Mesenchymal stem cell (in vitro differentiated cells and primary cell): ENCODE results near the gene TRIM33.

ENCODE experiments used
- DNase-seq: peaks from one replicate; pipeline ENCODE4 v3.0.0-alpha.2; 2013
- H2AFZ ChIP-seq: one replicate; pipeline ENCODE4 v1.6.1; 2013; ENCODE audit warnings: low read depth, mild to moderate bottlenecking, control low read depth, inconsistent platforms, low read length, moderate library complexity
- H2AK5ac ChIP-seq: 2 replicates; pipeline ENCODE4 v1.6.1; 2013; ENCODE audit warnings: low read length, moderate library complexity, mild to moderate bottlenecking, inconsistent platforms; ENCODE audit not compliant: severe bottlenecking
- H2BK120ac ChIP-seq: one replicate; pipeline ENCODE4 v1.6.1; 2013; ENCODE audit warnings: low read depth, mild to moderate bottlenecking, inconsistent platforms, low read length, moderate library complexity
- H2BK12ac ChIP-seq, 2 experiments: one replicate each; pipeline ENCODE4 v1.6.1; 2013; ENCODE audit warnings: inconsistent platforms in 2 of 2, low read length in 2 of 2, mild to moderate bottlenecking in 2 of 2, moderate library complexity in 2 of 2, control low read depth in 1 of 2
- H2BK15ac ChIP-seq: one replicate; pipeline ENCODE4 v1.6.1; 2013; ENCODE audit warnings: mild to moderate bottlenecking, low read depth, inconsistent platforms; ENCODE audit not compliant: poor library complexity, severe bottlenecking
- H2BK5ac ChIP-seq: 2 replicates; pipeline ENCODE4 v1.6.1; 2013; ENCODE audit warnings: low read depth, mild to moderate bottlenecking, low read length, control low read depth, inconsistent platforms; ENCODE audit not compliant: poor library complexity, severe bottlenecking
- H3K14ac ChIP-seq, 2 experiments: one replicate each; pipeline ENCODE4 v1.6.1; 2013; ENCODE audit warnings: inconsistent platforms in 2 of 2, low read length in 2 of 2, control low read depth in 1 of 2, mild to moderate bottlenecking in 1 of 2, moderate library complexity in 1 of 2
- H3K18ac ChIP-seq, 2 experiments: one replicate each; pipeline ENCODE4 v1.6.1; 2013; ENCODE audit warnings: inconsistent platforms in 2 of 2, low read length in 2 of 2, control low read depth in 1 of 2, low read depth in 1 of 2, mild to moderate bottlenecking in 1 of 2
- H3K23ac ChIP-seq, 2 experiments: one replicate each; pipeline ENCODE4 v1.6.1; 2013; ENCODE audit warnings: inconsistent platforms in 2 of 2, low read length in 2 of 2, mild to moderate bottlenecking in 2 of 2, moderate library complexity in 2 of 2, control low read depth in 1 of 2
- H3K27ac ChIP-seq: 2 replicates; pipeline ENCODE4 v1.5.1; 2013; ENCODE audit warnings: mild to moderate bottlenecking, moderate library complexity, low read length, control low read depth, inconsistent platforms; ENCODE audit not compliant: poor library complexity, severe bottlenecking
- H3K27me3 ChIP-seq, 2 experiments: 2 replicates each; pipeline versions ENCODE4 v1.6.1 to v1.7.0; 2013; ENCODE audit warnings: low read length in 2 of 2, mild to moderate bottlenecking in 2 of 2, moderate library complexity in 2 of 2, control low read depth in 1 of 2, inconsistent platforms in 1 of 2; ENCODE audit not compliant: control insufficient read depth in 1 of 2, insufficient read depth in 1 of 2
- H3K36me3 ChIP-seq, 2 experiments: 2 replicates each; pipeline versions ENCODE4 v1.6.1 to v1.7.0; 2013; ENCODE audit warnings: low read length in 2 of 2, control low read depth in 1 of 2, inconsistent platforms in 1 of 2, low read depth in 1 of 2, mild to moderate bottlenecking in 1 of 2; ENCODE audit not compliant: insufficient read depth in 2 of 2, control insufficient read depth in 1 of 2
- H3K4ac ChIP-seq, 2 experiments: one replicate each; pipeline ENCODE4 v1.6.1; 2013; ENCODE audit warnings: inconsistent platforms in 2 of 2, low read length in 2 of 2, mild to moderate bottlenecking in 2 of 2, moderate library complexity in 2 of 2, control low read depth in 1 of 2, low read depth in 1 of 2
- H3K4me1 ChIP-seq: 2 replicates; pipeline ENCODE4 v1.6.1; 2013; ENCODE audit warnings: low read depth, low read length, control low read depth; ENCODE audit not compliant: control insufficient read depth, insufficient read depth
- H3K4me2 ChIP-seq: 2 replicates; pipeline ENCODE4 v1.6.1; 2013; ENCODE audit warnings: low read length, mild to moderate bottlenecking, inconsistent platforms; ENCODE audit not compliant: poor library complexity, severe bottlenecking
- H3K4me3 ChIP-seq, 2 experiments: 2 replicates each; pipeline versions ENCODE4 v1.5.1 to v1.7.0; 2013; ENCODE audit warnings: low read length in 2 of 2, mild to moderate bottlenecking in 2 of 2, control low read depth in 1 of 2, low read depth in 1 of 2; ENCODE audit not compliant: insufficient read depth in 1 of 2
- H3K79me1 ChIP-seq: replicated peaks from 2 replicates; pipeline ENCODE4 v1.6.1; 2013; ENCODE audit warnings: mild to moderate bottlenecking, control low read depth, low read length, inconsistent platforms; ENCODE audit not compliant: poor library complexity, severe bottlenecking
- H3K9ac ChIP-seq: 2 replicates; pipeline ENCODE4 v1.7.0; 2013; ENCODE audit warnings: mild to moderate bottlenecking, low read length, moderate library complexity
- H3K9me3 ChIP-seq: 2 replicates; pipeline ENCODE4 v1.7.0; 2013; ENCODE audit warnings: mild to moderate bottlenecking, low read length; ENCODE audit not compliant: control insufficient read depth
- H4K8ac ChIP-seq: one replicate; pipeline ENCODE4 v1.6.1; 2013; ENCODE audit warnings: inconsistent platforms, mild to moderate bottlenecking, low read length, moderate library complexity
- H4K91ac ChIP-seq: one replicate; pipeline ENCODE4 v1.6.1; 2013; ENCODE audit warnings: mild to moderate bottlenecking, low read length, inconsistent platforms
- WGBS: methylation state at CpG from one replicate; pipeline ENCODE4 v1.1.7; 2013; ENCODE audit warnings: mixed read lengths; 5-methylcytosine and 5-hydroxymethylcytosine counted together

TRIM33 gene

GRCh38 chr1:114359791-114360190, 151.2 kb downstream of the TRIM33 start:
- Histone ChIP-seq H3K27me3 (no peaks in the 10 kb centered on the region), H2AK5ac (no peak overlapping the region), H3K27ac (no peak overlapping the region), H3K79me1 (no peaks in the 10 kb centered on the region), H3K9me3 (peaks cover 18% of the 10 kb centered on the region), H3K9ac (no peak overlapping the region), H3K4me3 (no peak overlapping the region), H3K4ac (no peak overlapping the region), H2BK12ac (no peak overlapping the region), H3K23ac (no peak overlapping the region), H3K36me3 (no peaks in the 10 kb centered on the region), H3K14ac (no peak overlapping the region), H2BK15ac (no peak overlapping the region), H2BK5ac (no peak overlapping the region), H2BK120ac (no peak overlapping the region), H3K18ac (no peak overlapping the region), H2AFZ (no peak overlapping the region), H3K4me1 (no peaks in the 10 kb centered on the region), H3K4me2 (no peak overlapping the region), H4K91ac (no peak overlapping the region), H4K8ac (no peak overlapping the region)
- DNase-seq = no peak
- 53% methylated on average over 1 of the region's 1 CpG for WGBS

GRCh38 chr1:114355240-114355639, 155.8 kb downstream of the TRIM33 start:
- H2BK15ac ChIP-seq = no peak overlapping the region
- no peak overlapping the region for H3K18ac ChIP-seq
- no peaks in the 10 kb centered on the region for H3K79me1 ChIP-seq
- no peak overlapping the region for H3K9ac ChIP-seq
- no peak overlapping the region for H3K14ac ChIP-seq
- H3K4ac ChIP-seq = no peak overlapping the region
- H3K36me3 ChIP-seq = no peaks in the 10 kb centered on the region
- H4K91ac ChIP-seq = no peak overlapping the region
- no peak overlapping the region for H3K23ac ChIP-seq
- no peak overlapping the region for H2AFZ ChIP-seq
- no peak overlapping the region for H2BK120ac ChIP-seq
- no peak overlapping the region for H3K4me3 ChIP-seq
- no peak overlapping the region for H2BK12ac ChIP-seq
- H4K8ac ChIP-seq = no peak overlapping the region
- H3K27ac ChIP-seq = no peak overlapping the region
- H2BK5ac ChIP-seq = no peak overlapping the region
- 96% methylated on average over 3 of the region's 3 CpGs for WGBS
- no peaks in the 10 kb centered on the region for H3K9me3 ChIP-seq
- no peak overlapping the region for H2AK5ac ChIP-seq
- H3K4me2 ChIP-seq = no peak overlapping the region
- H3K4me1 ChIP-seq = peaks cover 2% of the 10 kb centered on the region
- DNase-seq = no peak
- peaks cover 3 to 14% of the 10 kb centered on the region in 2 experiments for H3K27me3 ChIP-seq

GRCh38 chr1:114353262-114353661, 157.7 kb downstream of the TRIM33 start:
- no peak overlapping the region for H3K4me2 ChIP-seq
- H3K4ac ChIP-seq = no peak overlapping the region
- no peak overlapping the region for H2AFZ ChIP-seq
- peaks cover 16 to 21% of the 10 kb centered on the region in 2 experiments for H3K27me3 ChIP-seq
- H3K4me1 ChIP-seq = peaks cover 2% of the 10 kb centered on the region
- H2AK5ac ChIP-seq = no peak overlapping the region
- no peaks in the 10 kb centered on the region for H3K79me1 ChIP-seq
- H4K91ac ChIP-seq = no peak overlapping the region
- H3K9me3 ChIP-seq = no peaks in the 10 kb centered on the region
- DNase-seq = no peak
- H2BK120ac ChIP-seq = no peak overlapping the region
- H3K14ac ChIP-seq = no peak overlapping the region
- peak overlapping the region; percentile 5 for H3K9ac ChIP-seq
- H3K18ac ChIP-seq = no peak overlapping the region
- no peak overlapping the region for H3K4me3 ChIP-seq
- no peak overlapping the region for H4K8ac ChIP-seq
- no peak overlapping the region for H2BK15ac ChIP-seq
- 67% methylated on average over 4 of the region's 4 CpGs for WGBS
- H3K23ac ChIP-seq = no peak overlapping the region
- H2BK5ac ChIP-seq = no peak overlapping the region
- H3K27ac ChIP-seq = no peak overlapping the region
- no peaks in the 10 kb centered on the region for H3K36me3 ChIP-seq
- no peak overlapping the region for H2BK12ac ChIP-seq

GRCh38 chr1:114352797-114353196, 158.2 kb downstream of the TRIM33 start:
- Histone ChIP-seq H3K9ac (peak overlapping the region; percentile 5), H3K14ac (no peak overlapping the region), H3K4me3 (no peak overlapping the region), H3K18ac (no peak overlapping the region), H4K8ac (no peak overlapping the region), H4K91ac (no peak overlapping the region), H3K79me1 (no peaks in the 10 kb centered on the region), H2AFZ (no peak overlapping the region), H2BK15ac (no peak overlapping the region), H2BK120ac (no peak overlapping the region), H2BK12ac (no peak overlapping the region), H3K9me3 (no peaks in the 10 kb centered on the region), H2BK5ac (no peak overlapping the region), H3K36me3 (no peaks in the 10 kb centered on the region), H3K27ac (no peak overlapping the region), H3K23ac (no peak overlapping the region), H3K4ac (no peak overlapping the region), H3K4me1 (peaks cover 2% of the 10 kb centered on the region), H2AK5ac (no peak overlapping the region), H3K27me3 (peaks cover 16 to 21% of the 10 kb centered on the region in 2 experiments), H3K4me2 (no peak overlapping the region)
- WGBS = 53% methylated on average over 5 of the region's 6 CpGs
- DNase-seq = no peak
